B cell (primary cell): ENCODE results near the gene LRRC75B. TPM values are rescaled to one million over a fixed set of nuclear protein-coding genes. Genes with fewer than 3 reads are reported as not detected.

Source experiments
- ATAC-seq: fragments of 200-7000 bp; cut with Tn5 transposase; one replicate; pipeline ENCODE4 v1.10.0; 2021; ENCODE audit warnings: low read depth, mild to moderate bottlenecking, moderate number of reproducible peaks, moderate library complexity
- CTCF ChIA-PET: fragments of 350-600 bp; sonication (Branson Sonifier 250); formaldehyde crosslinking; loops from one replicate; lab custom pipeline; 2021; ENCODE audit warnings: antibody characterized with exemption, inconsistent platforms; lab: Charles Lee
- POLR2A ChIA-PET: fragments of 350-600 bp; sonication (Branson Sonifier 250); formaldehyde crosslinking; loops from one replicate; lab custom pipeline; 2021; ENCODE audit warnings: antibody characterized with exemption; lab: Charles Lee
- DNase-seq: peaks from one replicate; pipeline ENCODE4 v3.0.0; 2013
- H2AFZ ChIP-seq: 2 replicates; pipeline ENCODE4 v1.6.1; 2012; ENCODE audit warnings: mild to moderate bottlenecking, low read depth, low read length; ENCODE audit not compliant: insufficient read depth, poor library complexity, severe bottlenecking
- H3K27ac ChIP-seq, 2 donors: 1 replicate in 1 of 2; 2 replicates in 1 of 2; pipeline ENCODE4 v1.5.1; 2012 to 2013; ENCODE audit warnings: low read length in 2 of 2, mild to moderate bottlenecking in 2 of 2, moderate library complexity in 1 of 2
- H3K27me3 ChIP-seq, 4 experiments: fragments of 200-600 bp in 1 of 4; sonication (generic) in 1 of 4; replicated peaks in 1 of 4; 1 replicate in 2 of 4; 2 replicates in 2 of 4; pipeline versions ENCODE4 v1.6.1 to v1.7.0; 2013 to 2016; ENCODE audit warnings: low read length in 3 of 4, mild to moderate bottlenecking in 2 of 4, mixed read lengths in 1 of 4, moderate library complexity in 1 of 4; ENCODE audit not compliant: insufficient read depth in 4 of 4, control insufficient read depth in 3 of 4; ENCODE audit errors: control extremely low read depth in 1 of 4
- H3K36me3 ChIP-seq, 2 experiments: replicated peaks in 1 of 2; 1 replicate in 1 of 2; 2 replicates in 1 of 2; pipeline versions ENCODE4 v1.6.1 to v1.7.1; 2013; ENCODE audit warnings: low read length in 1 of 2; ENCODE audit not compliant: insufficient read depth in 2 of 2, control insufficient read depth in 1 of 2; ENCODE audit errors: control extremely low read depth in 1 of 2, extremely low read depth in 1 of 2
- H3K4me1 ChIP-seq, 2 donors: fragments of 200-600 bp in 1 of 2; sonication (generic) in 1 of 2; 1 replicate in 1 of 2; 2 replicates in 1 of 2; pipeline versions ENCODE4 v1.5.1 to v1.6.1; 2013 to 2017; ENCODE audit warnings: low read length in 2 of 2; ENCODE audit not compliant: control insufficient read depth in 2 of 2, insufficient read depth in 2 of 2
- H3K4me2 ChIP-seq: replicated peaks from 2 replicates; pipeline ENCODE3; 2012; ENCODE audit warnings: mild to moderate bottlenecking, low read depth, low read length; ENCODE audit not compliant: poor library complexity, severe bottlenecking
- H3K4me3 ChIP-seq, 5 experiments: fragments of 200-600 bp in 1 of 5; sonication (generic) in 1 of 5; 1 replicate in 3 of 5; 2 replicates in 2 of 5; pipeline versions ENCODE4 v1.5.1 to v1.7.0; 2011 to 2016; ENCODE audit warnings: low read length in 4 of 5, mild to moderate bottlenecking in 4 of 5, low read depth in 2 of 5, control low read depth in 1 of 5, moderate library complexity in 1 of 5; ENCODE audit not compliant: insufficient read depth in 1 of 5; ENCODE audit errors: control extremely low read depth in 1 of 5, extremely low read depth in 1 of 5
- H3K79me2 ChIP-seq: fragments of 200-600 bp; sonication (generic); one replicate; pipeline ENCODE4 v1.6.0; 2016; ENCODE audit warnings: low read length; ENCODE audit not compliant: control insufficient read depth, insufficient read depth
- H3K9ac ChIP-seq: fragments of 200-600 bp; sonication (generic); 2 replicates; pipeline ENCODE4 v1.6.1; 2017; ENCODE audit warnings: mild to moderate bottlenecking, low read length, moderate library complexity
- H3K9me3 ChIP-seq, 3 donors: one replicate each; pipeline versions ENCODE4 v1.6.1 to v1.7.1; 2013; ENCODE audit warnings: low read length in 2 of 3; ENCODE audit not compliant: control insufficient read depth in 2 of 3, insufficient read depth in 1 of 3; ENCODE audit errors: control extremely low read depth in 1 of 3
- H4K20me1 ChIP-seq: 2 replicates; pipeline ENCODE4 v1.6.0; 2012; ENCODE audit warnings: mild to moderate bottlenecking, low read length; ENCODE audit not compliant: insufficient read depth, control insufficient read depth, poor library complexity, severe bottlenecking
- H3K27ac Mint-ChIP-seq: one replicate; pipeline ENCODE4 v1.8.0; 2021; ENCODE audit warnings: mixed read lengths
- H3K27me3 Mint-ChIP-seq: one replicate; pipeline ENCODE4 v1.8.0; 2021; ENCODE audit warnings: mixed read lengths
- H3K4me1 Mint-ChIP-seq: one replicate; pipeline ENCODE4 v1.8.0; 2021; ENCODE audit warnings: mixed read lengths
- H3K4me3 Mint-ChIP-seq: one replicate; pipeline ENCODE4 v1.8.0; 2021; ENCODE audit warnings: mixed read lengths
- H3K9me3 Mint-ChIP-seq: one replicate; pipeline ENCODE4 v1.8.0; 2022; ENCODE audit warnings: mixed read lengths; ENCODE audit not compliant: insufficient read depth
- EZH2 ChIP-seq: IDR thresholded peaks from 2 replicates; pipeline ENCODE4 v1.6.1; 2012; ENCODE audit warnings: borderline replicate concordance, low read depth, mild to moderate bottlenecking, moderate library complexity, low read length; ENCODE audit not compliant: insufficient read depth, poor library complexity, severe bottlenecking
- WGBS: methylation state at CpG from one replicate; pipeline ENCODE4 v1.1.5; 2013; ENCODE audit warnings: missing lambda C conversion rate; ENCODE audit not compliant: insufficient coverage; 5-methylcytosine and 5-hydroxymethylcytosine counted together
- intact Hi-C: fragments of 100-400 bp; cut with micrococcal nuclease; formaldehyde crosslinking; loops from one replicate; pipeline ENCODE4 v1.10.0; 2022
- polyA plus RNA-seq: library from polyadenylated mRNA; depleted of rRNA; stranded (reverse); fragments of >200 nt; gene quantifications from 2 replicates; pipeline ENCODE4 v1.2.3, GENCODE V29; 2012
- total RNA-seq, 2 donors: library from RNA; stranded (reverse); fragments of 120-200 nt in 1 of 2; gene quantifications; 1 replicate in 1 of 2; 2 replicates in 1 of 2; pipeline versions ENCODE4 v1.2.3 to v1.2.4, GENCODE V29; 2013 to 2022
- TF ChIP-seq, protein P1 (sequence below): fragments of 200-600 bp; IDR thresholded peaks from one replicate; pipeline ENCODE4 v1.8.0; 2022; ENCODE audit warnings: antibody characterized with exemption, mild to moderate bottlenecking

The LRRC75B gene
- total and polyA plus RNA-seq, 2 donors (not counting 1 experiment from before 2014, with no cell fraction given), result 1.3 to 3.1 TPM

DNA sequence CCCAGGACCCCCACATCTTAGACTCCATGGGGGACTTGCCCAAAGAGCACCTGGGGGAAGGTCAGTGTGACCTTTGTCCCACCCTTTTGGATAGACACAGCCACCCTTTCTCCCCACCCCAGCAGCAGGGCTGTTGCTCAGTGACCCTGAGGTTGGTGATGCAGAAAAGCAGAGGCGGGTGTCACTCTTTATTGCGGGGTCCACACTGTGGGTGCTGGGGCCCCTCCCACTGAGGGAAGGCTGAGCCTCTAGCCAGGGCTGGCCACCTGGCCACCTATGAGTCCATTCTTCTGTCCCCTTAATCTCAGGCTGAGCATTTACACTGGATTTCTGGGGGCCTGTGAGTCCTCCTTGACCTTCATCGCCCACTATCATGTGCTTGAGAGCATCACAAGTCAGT lies 7.4 kb downstream of the LRRC75B start:
- Histone ChIP-seq H3K79me2 (no peaks in the 10 kb centered on the region), H3K27me3 (no peaks in the 10 kb centered on the region), H3K9me3 (no peaks in the 10 kb centered on the region), H3K27ac (no peak overlapping the region), H3K4me2 (no peak overlapping the region), H3K4me3 (no peak overlapping the region), H3K9ac (no peak overlapping the region), H2AFZ (no peak overlapping the region), H3K36me3 (no peaks in the 10 kb centered on the region), H3K4me1 (peaks cover 0 to 3% of the 10 kb centered on the region in 2 donors), H4K20me1 (no peaks in the 10 kb centered on the region)
- Mint-ChIP-seq H3K4me3 (no peak overlapping the region), H3K27ac (no peak overlapping the region), H3K27me3 (no peaks in the 10 kb centered on the region), H3K9me3 (no peaks in the 10 kb centered on the region), H3K4me1 (no peaks in the 10 kb centered on the region)
- ATAC-seq, result no peak
- WGBS, result 97% methylated on average over 3 of the region's 3 CpGs
- intact Hi-C loops, result no loop called here
- ChIA-PET POLR2A (no interaction called here), CTCF (no interaction called here)
- TF ChIP-seq, protein P1, sequence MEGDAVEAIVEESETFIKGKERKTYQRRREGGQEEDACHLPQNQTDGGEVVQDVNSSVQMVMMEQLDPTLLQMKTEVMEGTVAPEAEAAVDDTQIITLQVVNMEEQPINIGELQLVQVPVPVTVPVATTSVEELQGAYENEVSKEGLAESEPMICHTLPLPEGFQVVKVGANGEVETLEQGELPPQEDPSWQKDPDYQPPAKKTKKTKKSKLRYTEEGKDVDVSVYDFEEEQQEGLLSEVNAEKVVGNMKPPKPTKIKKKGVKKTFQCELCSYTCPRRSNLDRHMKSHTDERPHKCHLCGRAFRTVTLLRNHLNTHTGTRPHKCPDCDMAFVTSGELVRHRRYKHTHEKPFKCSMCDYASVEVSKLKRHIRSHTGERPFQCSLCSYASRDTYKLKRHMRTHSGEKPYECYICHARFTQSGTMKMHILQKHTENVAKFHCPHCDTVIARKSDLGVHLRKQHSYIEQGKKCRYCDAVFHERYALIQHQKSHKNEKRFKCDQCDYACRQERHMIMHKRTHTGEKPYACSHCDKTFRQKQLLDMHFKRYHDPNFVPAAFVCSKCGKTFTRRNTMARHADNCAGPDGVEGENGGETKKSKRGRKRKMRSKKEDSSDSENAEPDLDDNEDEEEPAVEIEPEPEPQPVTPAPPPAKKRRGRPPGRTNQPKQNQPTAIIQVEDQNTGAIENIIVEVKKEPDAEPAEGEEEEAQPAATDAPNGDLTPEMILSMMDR, result no peak
- TF ChIP-seq EZH2, result no peak
- DNase-seq, result no peak

DNA sequence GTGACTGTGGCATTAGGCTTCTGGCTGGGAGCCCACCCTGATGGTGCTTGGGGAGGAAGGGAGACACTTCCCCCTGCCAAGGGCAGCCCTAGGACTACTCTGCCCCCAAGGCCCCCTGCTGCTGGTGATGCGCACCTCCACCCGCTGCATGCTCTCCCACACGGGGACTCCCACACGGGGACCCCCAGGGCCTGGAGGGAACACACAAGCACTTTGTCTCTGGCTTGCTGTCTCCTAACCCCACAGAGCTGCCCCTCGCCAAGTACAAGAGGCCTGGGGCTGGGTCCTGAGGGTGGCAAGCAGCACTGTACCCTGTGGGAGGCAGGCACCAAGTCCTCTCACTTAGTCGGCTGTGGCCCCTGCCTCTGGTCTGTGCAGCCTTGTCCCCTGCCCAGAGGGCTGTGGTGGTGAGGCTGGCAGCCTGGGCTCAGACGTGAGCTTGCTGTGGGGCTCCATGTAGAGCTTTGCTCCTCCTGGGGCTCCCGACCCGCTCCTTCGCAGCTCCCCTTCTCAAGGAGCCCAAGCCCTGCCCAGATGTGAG lies 7.9 kb downstream of the LRRC75B start:
- no peaks in the 10 kb centered on the region for H3K4me1 Mint-ChIP-seq
- no peak for TF ChIP-seq EZH2
- TF ChIP-seq, protein P1, result no peak
- no peak overlapping the region for H3K27ac ChIP-seq
- 90% methylated on average over 10 of the region's 10 CpGs for WGBS
- ChIA-PET POLR2A (no interaction called here), CTCF (no interaction called here)
- no peak overlapping the region for H3K9ac ChIP-seq
- H3K9me3 ChIP-seq, result no peaks in the 10 kb centered on the region
- no peak overlapping the region for H3K4me3 Mint-ChIP-seq
- intact Hi-C loops, result no loop called here
- H3K27ac Mint-ChIP-seq, result no peak overlapping the region
- no peaks in the 10 kb centered on the region for H4K20me1 ChIP-seq
- no peaks in the 10 kb centered on the region for H3K36me3 ChIP-seq
- H3K9me3 Mint-ChIP-seq, result no peaks in the 10 kb centered on the region
- no peak overlapping the region for H2AFZ ChIP-seq
- ATAC-seq (no peak), DNase-seq (no peak)
- H3K79me2 ChIP-seq, result no peaks in the 10 kb centered on the region
- H3K27me3 Mint-ChIP-seq, result no peaks in the 10 kb centered on the region
- no peaks in the 10 kb centered on the region for H3K27me3 ChIP-seq
- H3K4me2 ChIP-seq, result no peak overlapping the region
- peaks cover 0 to 3% of the 10 kb centered on the region in 2 donors for H3K4me1 ChIP-seq
- H3K4me3 ChIP-seq, result no peak overlapping the region
